C4-2B (cell line): ENCODE data around the gene MYLK.

Source experiments
- CTCF ChIP-seq: fragments of 450-650 bp; conservative IDR thresholded peaks from 2 replicates; pipeline ENCODE4 v1.5.1; 2017; ENCODE audit warnings: mild to moderate bottlenecking
- ZFX ChIP-seq: fragments of 450-650 bp; IDR thresholded peaks from 2 replicates; pipeline ENCODE4 v1.6.1; 2017

GRCh38 chr3:123762805-123763204, 121.3 kb downstream of the MYLK start:
- TF ChIP-seq CTCF (no peak), ZFX (no peak)
